EL (cell line): ENCODE measurements around the gene MED13.

Experiments used
- DNase-seq: peaks from one replicate; pipeline ENCODE4 v3.0.0-alpha.2; 2016

MED13 gene

GRCh38 chr17:62064791-62065563, at the start of gene MED13:
Gene MED13 (minus strand): TSS chr17:62065278. CDS start chr17:62065205, 73 bp downstream.
- DNase-seq: peak; percentile 53

- DNase-seq: no peak
These were observed 47.2 kb upstream of the MED13 start for GRCh38 chr17:62112229-62112628.

GRCh38 chr17:62111562-62112171, 46.6 kb upstream of the MED13 start:
- no peak for DNase-seq

GRCh38 chr17:62110923-62111484, 45.9 kb upstream of the MED13 start:
- no peak for DNase-seq

GRCh38 chr17:62109924-62110323, 44.8 kb upstream of the MED13 start:
- DNase-seq: no peak

GRCh38 chr17:62109378-62109902, 44.4 kb upstream of the MED13 start:
- DNase-seq: peak; percentile 81

GRCh38 chr17:62105861-62106260, 40.8 kb upstream of the MED13 start:
- no peak for DNase-seq

- DNase-seq: no peak
These were observed 40.3 kb upstream of the MED13 start for GRCh38 chr17:62105357-62105756.

- DNase-seq: no peak
These were observed 36.4 kb upstream of the MED13 start for GRCh38 chr17:62101515-62101914.

- no peak for DNase-seq
These were observed 36.0 kb upstream of the MED13 start for GRCh38 chr17:62101090-62101489.

- DNase-seq: no peak
These were observed 35.0 kb upstream of the MED13 start for GRCh38 chr17:62100055-62100454.

GRCh38 chr17:62099532-62099931, 34.5 kb upstream of the MED13 start:
- no peak for DNase-seq

- no peak for DNase-seq
These were observed 33.6 kb upstream of the MED13 start for GRCh38 chr17:62098623-62099231.

GRCh38 chr17:62096401-62096670, 31.3 kb upstream of the MED13 start:
- DNase-seq: no peak

- no peak for DNase-seq
These were observed 29.1 kb upstream of the MED13 start for GRCh38 chr17:62094175-62094574.

- peak; percentile 85 for DNase-seq
These were observed 28.4 kb upstream of the MED13 start for GRCh38 chr17:62093188-62094155.

- no peak for DNase-seq
These were observed 27.7 kb upstream of the MED13 start for GRCh38 chr17:62092784-62093183.

- DNase-seq: no peak
These were observed 26.7 kb upstream of the MED13 start for GRCh38 chr17:62091804-62092203.

GRCh38 chr17:62090868-62091267, 25.8 kb upstream of the MED13 start:
- DNase-seq: no peak

- no peak for DNase-seq
These were observed 25.1 kb upstream of the MED13 start for GRCh38 chr17:62090021-62090824.

GRCh38 chr17:62089334-62089733, 24.3 kb upstream of the MED13 start:
- no peak for DNase-seq

- no peak for DNase-seq
These were observed 21.7 kb upstream of the MED13 start for GRCh38 chr17:62086737-62087136.
